Psoas muscle (tissue), 8 donors: ENCODE measurements around the gene HSP90AA1. TPM values are rescaled to one million over a fixed set of nuclear protein-coding genes. Genes with fewer than 3 reads are reported as not detected.

Experiments used
- ATAC-seq, 4 donors: fragments of 200-7000 bp; cut with Tn5 transposase; one replicate each; pipeline ENCODE4 v1.9.1; 2020; ENCODE audit warnings: moderate library complexity in 3 of 4, mild to moderate bottlenecking in 2 of 4
- DNase-seq, 2 donors: peaks; one replicate each; pipeline ENCODE4 v3.0.0-alpha.2; 2020
- H3K27ac ChIP-seq: fragments of 200-600 bp; one replicate; pipeline ENCODE4 v1.8.0; 2022
- H3K27me3 ChIP-seq, 3 donors: fragments of 200-600 bp in 1 of 3; one replicate each; pipeline versions ENCODE4 v1.6.1 to v1.8.0; 2013 to 2022; ENCODE audit warnings: low read length in 2 of 3, mild to moderate bottlenecking in 2 of 3, moderate library complexity in 1 of 3; ENCODE audit not compliant: insufficient read depth in 3 of 3
- H3K36me3 ChIP-seq, 2 donors: fragments of 200-600 bp in 1 of 2; one replicate each; pipeline versions ENCODE4 v1.6.1 to v1.8.0; 2013 to 2022; ENCODE audit warnings: low read depth in 1 of 2, mild to moderate bottlenecking in 1 of 2, moderate library complexity in 1 of 2; ENCODE audit not compliant: insufficient read depth in 1 of 2
- H3K4me1 ChIP-seq: fragments of 200-600 bp; one replicate; pipeline ENCODE4 v1.8.0; 2022
- H3K4me3 ChIP-seq: fragments of 200-600 bp; one replicate; pipeline ENCODE4 v1.8.0; 2022; ENCODE audit warnings: mild to moderate bottlenecking
- H3K9me3 ChIP-seq: fragments of 200-600 bp; one replicate; pipeline ENCODE4 v1.8.0; 2022
- WGBS, 3 donors: extraction: QIAGEN DNeasy Blood & Tissue Kit; methylation state at CpG; one replicate each; pipeline versions ENCODE4 v1.1.6 to v1.1.7; 2013; 5-methylcytosine and 5-hydroxymethylcytosine counted together
- intact Hi-C, 2 donors: fragments of 100-400 bp; cut with DNase I; formaldehyde crosslinking; loops; one replicate each; pipeline versions ENCODE4 v1.11.0 to v1.14.2; 2022
- polyA plus RNA-seq, 3 donors: library from polyadenylated mRNA; stranded (reverse); fragments of 200-250 nt; gene quantifications; one replicate each; pipeline ENCODE4 v1.2.3, GENCODE V29; 2013
- total RNA-seq, 4 donors: library from RNA; stranded (reverse); fragmentation: NEBNext Ultra II Directional in 2 of 4; extraction: Animal tissue kit (Norgen Biotek cat#: 25700) in 2 of 4; gene quantifications; one replicate each; pipeline versions ENCODE4 v1.2.1 to v1.2.4, GENCODE V29; 2021 to 2023
- TF ChIP-seq, protein P1 (sequence below): fragments of 200-600 bp; IDR thresholded peaks from one replicate; pipeline ENCODE4 v1.8.0; 2022; ENCODE audit warnings: antibody characterized with exemption
- donor health status: healthy with polysubstance abuse.
- donor health status: DM: no; HTN: no; CAD: no; lungs with moderate emphysema.
- donor health status: Bipolar disorder and iron deficiency.
- donor health status: healthy.
- donor health status: DM: yes; HTN: yes; CAD: no.
- donor health status: DM: no; HTN: no; CAD: no.
- donor health status: DM: no; HTN: no; CAD: no.
- donor health status: DM: yes; HTN: yes; CAD: no.

HSP90AA1 gene
- total and polyA plus RNA-seq, 7 donors = 398 to 1,480 (median 549) TPM

DNA sequence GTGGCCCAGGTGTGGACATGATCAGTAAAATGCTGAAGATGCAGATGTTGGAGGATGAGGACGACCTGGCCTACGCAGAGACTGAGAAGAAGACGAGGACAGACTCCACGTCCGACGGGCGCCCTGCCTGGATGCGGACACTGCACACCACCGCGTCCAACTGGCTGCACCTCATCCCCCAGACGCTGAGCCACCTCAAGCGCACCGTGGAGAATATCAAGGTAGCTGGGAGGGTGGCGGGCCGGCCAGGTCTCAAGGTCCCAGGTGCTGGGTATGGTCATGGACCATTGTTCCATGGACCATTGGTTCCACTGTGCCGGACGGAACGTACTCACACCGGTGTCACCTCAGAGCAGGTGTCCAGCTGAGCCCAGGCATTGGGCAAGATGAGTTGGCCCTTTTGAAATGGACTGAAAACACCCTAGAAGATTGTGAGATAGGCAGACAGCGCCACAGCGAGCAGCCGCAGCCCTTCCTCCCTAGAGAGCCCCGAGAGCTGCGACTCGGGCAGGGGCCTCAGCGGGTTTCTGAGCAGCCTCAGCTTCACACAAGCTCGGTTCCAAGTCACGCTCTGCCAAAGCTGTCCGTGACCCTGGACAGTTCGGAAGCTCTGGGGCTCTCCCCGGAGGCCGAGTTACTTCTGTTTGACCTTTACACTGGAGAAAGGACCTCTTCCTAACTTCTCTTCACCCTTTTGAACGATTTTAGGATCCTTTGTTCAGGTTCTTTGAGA lies 38.9 kb downstream of the HSP90AA1 start:
- DNase-seq (no peak), ATAC-seq (no peak)
- H3K36me3 ChIP-seq = peaks cover 0 to 97% of the 10 kb centered on the region in 2 donors
- peaks cover 41% of the 10 kb centered on the region for H3K4me1 ChIP-seq
- TF ChIP-seq, protein P1, sequence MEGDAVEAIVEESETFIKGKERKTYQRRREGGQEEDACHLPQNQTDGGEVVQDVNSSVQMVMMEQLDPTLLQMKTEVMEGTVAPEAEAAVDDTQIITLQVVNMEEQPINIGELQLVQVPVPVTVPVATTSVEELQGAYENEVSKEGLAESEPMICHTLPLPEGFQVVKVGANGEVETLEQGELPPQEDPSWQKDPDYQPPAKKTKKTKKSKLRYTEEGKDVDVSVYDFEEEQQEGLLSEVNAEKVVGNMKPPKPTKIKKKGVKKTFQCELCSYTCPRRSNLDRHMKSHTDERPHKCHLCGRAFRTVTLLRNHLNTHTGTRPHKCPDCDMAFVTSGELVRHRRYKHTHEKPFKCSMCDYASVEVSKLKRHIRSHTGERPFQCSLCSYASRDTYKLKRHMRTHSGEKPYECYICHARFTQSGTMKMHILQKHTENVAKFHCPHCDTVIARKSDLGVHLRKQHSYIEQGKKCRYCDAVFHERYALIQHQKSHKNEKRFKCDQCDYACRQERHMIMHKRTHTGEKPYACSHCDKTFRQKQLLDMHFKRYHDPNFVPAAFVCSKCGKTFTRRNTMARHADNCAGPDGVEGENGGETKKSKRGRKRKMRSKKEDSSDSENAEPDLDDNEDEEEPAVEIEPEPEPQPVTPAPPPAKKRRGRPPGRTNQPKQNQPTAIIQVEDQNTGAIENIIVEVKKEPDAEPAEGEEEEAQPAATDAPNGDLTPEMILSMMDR = no peak
- H3K27ac ChIP-seq = no peak overlapping the region
- no peaks in the 10 kb centered on the region for H3K27me3 ChIP-seq
- H3K4me3 ChIP-seq = no peak overlapping the region
- intact Hi-C loops = loop anchor here in 1 of 2 donors (5.0 kb wide), 1 partner anchor 264 kb away; no protein-coding TSS in a partner anchor
- 90 to 93% (median 92%) methylated on average over 32 to 33 of the region's 33 CpGs for WGBS, 3 donors
- no peaks in the 10 kb centered on the region for H3K9me3 ChIP-seq

DNA sequence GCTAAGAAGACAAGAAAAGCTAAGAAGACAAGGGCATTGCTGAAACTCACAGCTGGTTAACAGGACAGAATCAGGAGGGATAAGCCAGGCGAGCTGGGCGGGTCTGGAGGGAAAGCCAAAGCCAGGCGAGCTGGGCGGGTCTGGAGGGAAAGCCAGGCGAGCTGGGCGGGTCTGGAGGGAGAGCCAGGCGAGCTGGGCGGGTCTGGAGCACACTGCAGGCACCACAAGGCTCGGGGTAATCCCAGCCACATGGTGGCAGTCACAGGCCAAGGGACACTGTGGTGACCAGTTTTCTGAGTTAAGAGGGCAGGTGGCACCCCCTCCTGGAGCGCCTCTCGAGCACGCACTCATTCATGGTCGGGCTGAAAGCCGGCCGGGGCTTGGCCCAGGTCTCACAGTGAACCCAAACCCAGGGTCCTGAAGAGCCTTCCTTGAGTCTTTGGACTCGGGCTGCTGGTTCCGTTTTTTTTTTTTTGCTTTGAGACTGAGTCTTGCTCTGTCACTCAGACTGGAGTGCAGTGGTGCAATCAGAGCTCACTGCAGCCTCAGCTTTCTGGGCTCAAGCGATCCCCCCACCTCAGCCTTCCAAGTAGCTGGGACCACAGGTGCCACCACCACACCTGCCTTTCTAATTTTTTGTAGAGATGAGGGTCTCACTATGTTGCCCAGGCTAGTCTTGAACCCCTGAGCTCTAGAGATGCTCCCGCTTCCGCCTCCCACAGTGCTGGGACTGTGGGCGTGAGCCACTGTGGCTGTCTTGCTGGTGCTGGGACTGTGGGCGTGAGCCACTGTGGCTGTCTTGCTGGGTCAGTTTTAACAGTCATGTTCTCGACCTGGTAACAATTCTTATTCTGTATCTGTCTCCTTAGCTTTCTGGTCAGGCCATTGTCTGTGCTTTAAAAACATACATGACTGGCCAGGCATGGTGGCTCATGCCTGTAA lies 40.2 kb downstream of the HSP90AA1 start:
- ATAC-seq = peak; percentile 83 to 89 (median 86)
- TF ChIP-seq, protein P1 = peak; percentile 59
- intact Hi-C loops = loop anchor here in 1 of 2 donors (1.0 to 5.0 kb wide), 2 partner anchors 50 to 266 kb away; no protein-coding TSS in a partner anchor
- H3K9me3 ChIP-seq = no peaks in the 10 kb centered on the region
- peak; percentile 88 to 96 for DNase-seq
- no peaks in the 10 kb centered on the region for H3K27me3 ChIP-seq
- H3K4me3 ChIP-seq = no peak overlapping the region
- H3K36me3 ChIP-seq = peaks cover 9 to 97% of the 10 kb centered on the region in 2 donors
- H3K4me1 ChIP-seq = peaks cover 41% of the 10 kb centered on the region
- WGBS, 3 donors = 33 to 39% (median 37%) methylated on average over 23 of the region's 23 CpGs
- peak overlapping the region; percentile 77 for H3K27ac ChIP-seq

DNA sequence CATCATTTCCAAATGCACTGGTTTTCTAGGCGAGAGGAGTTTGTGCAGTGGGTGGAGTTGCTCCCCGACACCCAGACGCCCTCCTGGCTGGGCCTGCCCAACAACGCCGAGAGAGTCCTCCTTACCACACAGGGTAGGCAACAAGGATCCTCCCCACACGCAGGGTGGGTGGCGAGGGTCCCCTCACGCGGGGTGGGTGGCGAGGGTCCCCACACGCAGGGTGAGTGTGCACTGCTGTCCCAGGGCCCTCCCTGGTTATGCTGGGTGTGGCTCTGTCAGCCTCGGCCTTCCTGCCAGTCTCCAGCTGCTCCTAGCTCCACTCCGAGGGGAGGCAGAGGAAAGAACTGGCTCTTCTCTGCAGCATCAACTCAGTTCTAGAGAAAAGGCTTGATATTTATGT lies 42.3 kb downstream of the HSP90AA1 start:
- Histone ChIP-seq H3K9me3 (no peaks in the 10 kb centered on the region), H3K36me3 (peaks cover 13 to 97% of the 10 kb centered on the region in 2 donors), H3K4me3 (no peak overlapping the region), H3K4me1 (peaks cover 26% of the 10 kb centered on the region), H3K27ac (peak overlapping the region; percentile 82), H3K27me3 (no peaks in the 10 kb centered on the region)
- 83 to 93% (median 87%) methylated on average over 13 of the region's 13 CpGs for WGBS, 3 donors
- ATAC-seq (no peak), DNase-seq (no peak)
- intact Hi-C loops = loop anchor here in 1 of 2 donors (5.0 kb wide), 1 partner anchor 82 kb away; the partner anchor contains the start of gene DYNC1H1
- TF ChIP-seq, protein P1 = no peak

DNA sequence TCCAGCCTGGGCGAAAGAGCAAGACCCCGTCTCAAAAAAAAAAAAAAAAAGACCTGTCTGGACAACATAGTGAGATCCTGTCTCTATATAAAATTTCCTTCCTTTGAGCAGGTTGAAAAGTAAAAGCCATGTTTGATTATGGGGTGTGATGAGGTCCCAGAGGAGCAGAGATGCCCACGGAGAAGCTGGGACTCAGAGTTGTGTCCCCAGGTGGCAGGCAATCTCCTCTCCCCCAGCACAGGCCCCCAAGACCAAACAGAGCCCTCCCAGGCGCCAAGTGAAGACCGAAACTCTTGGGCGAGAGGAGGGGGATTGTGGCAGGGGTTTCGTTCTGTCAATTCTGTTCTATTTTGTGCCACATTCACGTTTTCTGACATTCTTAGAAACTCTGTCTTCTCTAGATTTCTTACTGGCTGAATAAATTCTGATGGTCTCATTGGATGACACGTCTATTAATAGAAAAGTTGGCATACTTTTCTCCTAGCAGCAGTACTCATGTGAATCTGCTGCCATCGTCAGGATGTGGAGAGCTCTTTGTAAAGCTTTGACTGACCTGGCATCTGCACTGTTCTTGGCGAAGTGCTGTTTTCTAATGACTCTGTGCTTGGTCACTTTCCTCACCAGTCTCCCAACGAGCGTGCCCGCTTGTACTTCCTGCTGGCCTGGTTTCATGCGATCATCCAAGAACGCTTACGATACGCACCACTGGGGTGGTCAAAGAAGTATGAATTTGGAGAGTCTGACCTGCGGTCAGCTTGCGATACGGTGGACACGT lies 43.4 kb downstream of the HSP90AA1 start:
- peak; percentile 82 to 87 (median 84) for ATAC-seq

More for the DNA sequence above, 43.4 kb downstream of the HSP90AA1 start:
- WGBS, 3 donors = 44 to 61% (median 51%) methylated on average over 22 of the region's 22 CpGs
- TF ChIP-seq, protein P1 = peak; percentile 30
- Histone ChIP-seq H3K36me3 (peaks cover 21 to 97% of the 10 kb centered on the region in 2 donors), H3K27ac (peak overlapping the region; percentile 82), H3K9me3 (no peaks in the 10 kb centered on the region), H3K4me1 (peaks cover 24% of the 10 kb centered on the region), H3K4me3 (no peak overlapping the region), H3K27me3 (no peaks in the 10 kb centered on the region)
- peak; percentile 47 to 86 for DNase-seq
- intact Hi-C loops = loop anchor here in 1 of 2 donors (5.0 kb wide), 1 partner anchor 81 kb away; the partner anchor contains the start of gene DYNC1H1
